ENCODE measurements around the gene MBTPS2.
"Not testable (repeated sequence)": the region's sequence is repeated elsewhere in the genome, so short reads cannot be mapped to it uniquely, and the experiment has no call there.

MBTPS2 gene

GRCh38 chrX:21863241-21863640 is 23.8 kb downstream of the MBTPS2 start:
- DNase-seq: no peak

GRCh38 chrX:21865436-21865835 is 26.0 kb downstream of the MBTPS2 start:
- no peak for DNase-seq

GRCh38 chrX:21870494-21870893 is 31.1 kb downstream of the MBTPS2 start:
- no peak for DNase-seq

- no peak for DNase-seq
Observed at GRCh38 chrX:21873063-21873775, 33.8 kb downstream of the MBTPS2 start.

- DNase-seq: not testable (repeated sequence)
Observed at GRCh38 chrX:21874182-21874581, 34.8 kb downstream of the MBTPS2 start.

- no peak for DNase-seq
Observed at GRCh38 chrX:21875013-21875412, 35.6 kb downstream of the MBTPS2 start.

- no peak for DNase-seq
Observed at GRCh38 chrX:21881881-21882574, 42.6 kb downstream of the MBTPS2 start.

GRCh38 chrX:21883258-21883657 is 43.8 kb downstream of the MBTPS2 start:
- DNase-seq: no peak

GRCh38 chrX:21885568-21885967 is 46.2 kb downstream of the MBTPS2 start:
- DNase-seq: no peak

GRCh38 chrX:21905313-21905712 is 65.9 kb downstream of the MBTPS2 start:
- no peak for DNase-seq

GRCh38 chrX:21905953-21906352 is 66.5 kb downstream of the MBTPS2 start:
- DNase-seq: no peak

GRCh38 chrX:21907260-21907659 is 67.8 kb downstream of the MBTPS2 start:
- DNase-seq: no peak

GRCh38 chrX:21911481-21911880 is 72.1 kb downstream of the MBTPS2 start:
- no peak for DNase-seq

GRCh38 chrX:21912220-21912619 is 72.8 kb downstream of the MBTPS2 start:
- DNase-seq: no peak

- no peak for DNase-seq
Observed at GRCh38 chrX:21912989-21913388, 73.6 kb downstream of the MBTPS2 start.

- DNase-seq: no peak
Observed at GRCh38 chrX:21926116-21926515, 86.7 kb downstream of the MBTPS2 start.

- no peak for DNase-seq
Observed at GRCh38 chrX:21926527-21927278, 87.3 kb downstream of the MBTPS2 start.

- DNase-seq: no peak
Observed at GRCh38 chrX:21929209-21929608, 89.8 kb downstream of the MBTPS2 start.

- DNase-seq: no peak
Observed at GRCh38 chrX:21930986-21931385, 91.6 kb downstream of the MBTPS2 start.

- DNase-seq: no peak
Observed at GRCh38 chrX:21932292-21933002, 93.0 kb downstream of the MBTPS2 start.

- DNase-seq: no peak
Observed at GRCh38 chrX:21933077-21933476, 93.7 kb downstream of the MBTPS2 start.

GRCh38 chrX:21934414-21934813 is 95.0 kb downstream of the MBTPS2 start:
- no peak for DNase-seq

All from stimulated activated CD8-positive, alpha-beta memory T cell treated with anti-CD3 and anti-CD28 coated beads, Interleukin-4, amount 100 ng/mL, for 48 hours (primary cell).